ENCODE results near the gene SUOX. TPM values are rescaled to one million over a fixed set of nuclear protein-coding genes. Genes with fewer than 3 reads are reported as not detected.
"Not testable (repeated sequence)": the region's sequence is repeated elsewhere in the genome, so short reads cannot be mapped to it uniquely, and the experiment has no call there.

The SUOX gene
- total and polyA plus RNA-seq, 5 donors from 2014 or later: 2.2 to 10.3 (median 6.9) TPM

GRCh38 chr12:56040963-56041551 lies 44.0 kb downstream of the SUOX start:
- ATAC-seq (ENCODE audit: low read depth in 2 of 2) (no peak), DNase-seq (peak in 1 of 3 donors; percentile 48)
- peak overlapping the region; percentile 86 for H3K27ac ChIP-seq (ENCODE audit: insufficient read depth, low read length, poor library complexity, severe bottlenecking)
- Mint-ChIP-seq H3K4me1 (peaks cover 21 to 68% (median 51%) of the 10 kb centered on the region in 4 donors), H3K9me3 (no peaks in the 10 kb centered on the region), H3K27me3 (no peaks in the 10 kb centered on the region), H3K4me3 (peak overlapping the region; percentile 95 to 100 (median 98)), H3K36me3 (peaks cover 28% of the 10 kb centered on the region), H3K27ac (peak overlapping the region; percentile 97 to 98 (median 98))
- H3K36me3 ChIP-seq (ENCODE audit: control insufficient read depth, insufficient read depth, low read length): peaks cover 28% of the 10 kb centered on the region
- no peaks in the 10 kb centered on the region for H3K9me3 ChIP-seq (ENCODE audit: control insufficient read depth in 2 of 2, low read length in 2 of 2)
- peaks cover 68% of the 10 kb centered on the region for H3K4me1 ChIP-seq (ENCODE audit: control insufficient read depth, insufficient read depth, low read length, poor library complexity, severe bottlenecking)
- H3K4me3 ChIP-seq (ENCODE audit: low read depth, low read length): peak overlapping the region; percentile 97
- no peaks in the 10 kb centered on the region for H3K27me3 ChIP-seq (ENCODE audit: control insufficient read depth, insufficient read depth, low read length)

- peak within 1 kb of the TSS; percentile 97 for H3K4me3 ChIP-seq (ENCODE audit: low read depth, low read length)
- H3K27ac ChIP-seq (ENCODE audit: insufficient read depth, low read length, poor library complexity, severe bottlenecking): peak within 1 kb of the TSS; percentile 86
- H3K4me1 ChIP-seq (ENCODE audit: control insufficient read depth, insufficient read depth, low read length, poor library complexity, severe bottlenecking): peaks cover 61% of the 10 kb centered on the region
- H3K9me3 Mint-ChIP-seq: no peaks in the 10 kb centered on the region
- peaks cover 21 to 63% (median 48%) of the 10 kb centered on the region in 4 donors for H3K4me1 Mint-ChIP-seq
- peak within 1 kb of the TSS; percentile 95 to 100 (median 98) for H3K4me3 Mint-ChIP-seq
- H3K27ac Mint-ChIP-seq: peak within 1 kb of the TSS; percentile 97 to 98 (median 98)
- H3K36me3 Mint-ChIP-seq: peaks cover 28% of the 10 kb centered on the region
- peaks cover 24% of the 10 kb centered on the region for H3K36me3 ChIP-seq (ENCODE audit: control insufficient read depth, insufficient read depth, low read length)
- no peaks in the 10 kb centered on the region for H3K27me3 Mint-ChIP-seq
- DNase-seq (peak; percentile 86 to 99 (median 98)), ATAC-seq (ENCODE audit: low read depth in 2 of 2) (peak; percentile 85 to 93)
- no peaks in the 10 kb centered on the region for H3K27me3 ChIP-seq (ENCODE audit: control insufficient read depth, insufficient read depth, low read length)
- no peaks in the 10 kb centered on the region for H3K9me3 ChIP-seq (ENCODE audit: control insufficient read depth in 2 of 2, low read length in 2 of 2)
These were observed 44.7 kb downstream of the SUOX start, which contains the start of gene RPS26 for GRCh38 chr12:56041552-56042429. Gene RPS26 (plus strand): TSS chr12:56041918. CDS start chr12:56042167, 249 bp downstream.

- H3K4me3 Mint-ChIP-seq: peak overlapping the region; percentile 95 to 100 (median 98)
- H3K27ac Mint-ChIP-seq: peak overlapping the region; percentile 97 to 98 (median 98)
- not testable (repeated sequence) for H3K27me3 ChIP-seq (ENCODE audit: control insufficient read depth, insufficient read depth, low read length); H3K27me3 Mint-ChIP-seq; ATAC-seq (ENCODE audit: low read depth in 2 of 2); H3K9me3 Mint-ChIP-seq; H3K9me3 ChIP-seq (ENCODE audit: control insufficient read depth in 2 of 2, low read length in 2 of 2); DNase-seq
- H3K27ac ChIP-seq (ENCODE audit: insufficient read depth, low read length, poor library complexity, severe bottlenecking): peak overlapping the region; percentile 86
- H3K36me3 Mint-ChIP-seq: peaks cover 25% of the 10 kb centered on the region
- H3K4me1 Mint-ChIP-seq: peaks cover 26 to 63% (median 46%) of the 10 kb centered on the region in 4 donors
- H3K36me3 ChIP-seq (ENCODE audit: control insufficient read depth, insufficient read depth, low read length): peaks cover 24% of the 10 kb centered on the region
- H3K4me1 ChIP-seq (ENCODE audit: control insufficient read depth, insufficient read depth, low read length, poor library complexity, severe bottlenecking): peaks cover 58% of the 10 kb centered on the region
- peak overlapping the region; percentile 97 for H3K4me3 ChIP-seq (ENCODE audit: low read depth, low read length)
These were observed 45.3 kb downstream of the SUOX start for GRCh38 chr12:56042430-56042813.

GRCh38 chr12:56042843-56043242 lies 45.8 kb downstream of the SUOX start:
- Histone ChIP-seq H3K4me3 (ENCODE audit: low read depth, low read length) (peak overlapping the region; percentile 97), H3K27ac (ENCODE audit: insufficient read depth, low read length, poor library complexity, severe bottlenecking) (peak overlapping the region; percentile 86), H3K36me3 (ENCODE audit: control insufficient read depth, insufficient read depth, low read length) (peaks cover 24% of the 10 kb centered on the region), H3K9me3 (ENCODE audit: control insufficient read depth in 2 of 2, low read length in 2 of 2) (no peaks in the 10 kb centered on the region), H3K4me1 (ENCODE audit: control insufficient read depth, insufficient read depth, low read length, poor library complexity, severe bottlenecking) (peaks cover 54% of the 10 kb centered on the region), H3K27me3 (ENCODE audit: control insufficient read depth, insufficient read depth, low read length) (no peaks in the 10 kb centered on the region)
- H3K4me3 Mint-ChIP-seq: peak overlapping the region; percentile 95 to 100 (median 98)
- H3K27ac Mint-ChIP-seq: peak overlapping the region; percentile 97 to 98 (median 98)
- H3K9me3 Mint-ChIP-seq: no peaks in the 10 kb centered on the region
- H3K36me3 Mint-ChIP-seq: peaks cover 25% of the 10 kb centered on the region
- no peaks in the 10 kb centered on the region for H3K27me3 Mint-ChIP-seq
- peaks cover 23 to 59% (median 42%) of the 10 kb centered on the region in 4 donors for H3K4me1 Mint-ChIP-seq
- ATAC-seq (ENCODE audit: low read depth in 2 of 2) (no peak), DNase-seq (no peak)

GRCh38 chr12:56046027-56046780 lies 49.1 kb downstream of the SUOX start:
- no peaks in the 10 kb centered on the region for H3K27me3 Mint-ChIP-seq
- no peaks in the 10 kb centered on the region for H3K9me3 ChIP-seq (ENCODE audit: control insufficient read depth in 2 of 2, low read length in 2 of 2)
- no peak overlapping the region for H3K4me3 ChIP-seq (ENCODE audit: low read depth, low read length)
- ATAC-seq (ENCODE audit: low read depth in 2 of 2): no peak
- peaks cover 18% of the 10 kb centered on the region for H3K36me3 Mint-ChIP-seq
- H3K4me1 ChIP-seq (ENCODE audit: control insufficient read depth, insufficient read depth, low read length, poor library complexity, severe bottlenecking): peaks cover 26% of the 10 kb centered on the region
- H3K27me3 ChIP-seq (ENCODE audit: control insufficient read depth, insufficient read depth, low read length): no peaks in the 10 kb centered on the region
- peaks cover 7 to 37% (median 25%) of the 10 kb centered on the region in 4 donors for H3K4me1 Mint-ChIP-seq
- DNase-seq: no peak
- no peaks in the 10 kb centered on the region for H3K9me3 Mint-ChIP-seq
- H3K36me3 ChIP-seq (ENCODE audit: control insufficient read depth, insufficient read depth, low read length): peaks cover 24% of the 10 kb centered on the region
- no peak overlapping the region for H3K27ac ChIP-seq (ENCODE audit: insufficient read depth, low read length, poor library complexity, severe bottlenecking)
- H3K4me3 Mint-ChIP-seq: no peak overlapping the region
- H3K27ac Mint-ChIP-seq: peak overlapping the region in 1 of 3 donors; percentile 77

GRCh38 chr12:56053407-56053893 lies 56.4 kb downstream of the SUOX start:
- Mint-ChIP-seq H3K4me3 (no peak overlapping the region), H3K4me1 (peaks cover 0 to 7% (median 6%) of the 10 kb centered on the region in 4 donors)

More at GRCh38 chr12:56053407-56053893, 56.4 kb downstream of the SUOX start:
- Histone ChIP-seq H3K27ac (ENCODE audit: insufficient read depth, low read length, poor library complexity, severe bottlenecking) (no peak overlapping the region), H3K4me1 (ENCODE audit: control insufficient read depth, insufficient read depth, low read length, poor library complexity, severe bottlenecking) (peaks cover 3% of the 10 kb centered on the region), H3K36me3 (ENCODE audit: control insufficient read depth, insufficient read depth, low read length) (no peaks in the 10 kb centered on the region), H3K4me3 (ENCODE audit: low read depth, low read length) (no peak overlapping the region), H3K9me3 (ENCODE audit: control insufficient read depth in 2 of 2, low read length in 2 of 2) (no peaks in the 10 kb centered on the region), H3K27me3 (ENCODE audit: control insufficient read depth, insufficient read depth, low read length) (no peaks in the 10 kb centered on the region)
- DNase-seq: no peak
- no peaks in the 10 kb centered on the region for H3K9me3 Mint-ChIP-seq
- no peaks in the 10 kb centered on the region for H3K36me3 Mint-ChIP-seq
- H3K27me3 Mint-ChIP-seq: no peaks in the 10 kb centered on the region
- no peak overlapping the region for H3K27ac Mint-ChIP-seq
- no peak for ATAC-seq (ENCODE audit: low read depth in 2 of 2)

Measured in CD4-positive, CD25-positive, alpha-beta regulatory T cell (primary cell).